ENCODE measurements around the gene BACE1. TPM values are rescaled to one million over a fixed set of nuclear protein-coding genes. Genes with fewer than 3 reads are reported as not detected.

The BACE1 gene
- 8.5 to 10.3 TPM (median 10.1 TPM) in 5 replicates for total RNA-seq (2022; extraction: Qiagen RNA extraction)

DNA sequence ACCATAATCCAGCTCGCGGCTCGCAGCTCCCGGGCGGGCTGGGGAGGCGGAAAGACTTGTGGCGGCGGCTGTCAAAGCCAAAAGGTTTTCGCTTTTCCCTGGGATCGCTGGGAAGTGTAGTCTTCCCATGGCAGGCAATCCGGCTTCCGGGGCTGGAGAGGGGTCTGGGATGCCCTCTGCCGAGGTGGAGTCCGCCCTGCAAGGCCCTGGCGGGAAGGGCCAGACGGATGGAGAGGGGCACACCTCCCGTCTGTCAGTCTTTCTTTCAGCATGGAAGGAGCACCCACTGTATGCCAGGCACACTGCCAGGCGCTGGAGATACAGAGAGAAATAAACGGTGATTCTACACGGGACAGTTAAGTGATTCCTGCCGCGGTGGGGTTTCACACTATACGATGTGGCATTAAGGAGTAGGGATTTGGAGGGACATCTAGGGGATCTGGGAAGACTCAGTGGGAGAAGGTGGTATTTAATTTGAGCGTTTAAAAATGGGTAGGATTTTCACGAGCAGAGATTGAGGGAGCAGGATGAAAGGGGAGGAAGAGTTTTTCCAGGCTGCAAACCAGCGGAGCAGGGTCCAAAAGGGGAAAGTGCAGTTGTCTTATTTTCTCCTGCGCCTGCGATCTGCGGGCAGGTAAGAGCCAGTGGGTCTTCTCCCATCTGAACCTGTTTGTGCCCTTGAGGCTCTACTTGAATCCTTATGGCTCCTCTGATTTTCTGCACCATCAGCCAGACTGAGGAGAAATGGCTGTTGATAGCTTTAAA is at the start of gene BACE1:
Gene BACE1, minus strand, starts transcription at position 60 of the 765 bp plus-strand sequence. CDS start 461 bp downstream, outside the sequence.

GRCh38 chr11:117327567-117328374 is 11.7 kb upstream of the BACE1 start, which contains the start of gene CEP164:
CEP164 (plus strand) TSS chr11:117327854; CDS start chr11:117338587, 10,733 bp downstream.

DNA sequence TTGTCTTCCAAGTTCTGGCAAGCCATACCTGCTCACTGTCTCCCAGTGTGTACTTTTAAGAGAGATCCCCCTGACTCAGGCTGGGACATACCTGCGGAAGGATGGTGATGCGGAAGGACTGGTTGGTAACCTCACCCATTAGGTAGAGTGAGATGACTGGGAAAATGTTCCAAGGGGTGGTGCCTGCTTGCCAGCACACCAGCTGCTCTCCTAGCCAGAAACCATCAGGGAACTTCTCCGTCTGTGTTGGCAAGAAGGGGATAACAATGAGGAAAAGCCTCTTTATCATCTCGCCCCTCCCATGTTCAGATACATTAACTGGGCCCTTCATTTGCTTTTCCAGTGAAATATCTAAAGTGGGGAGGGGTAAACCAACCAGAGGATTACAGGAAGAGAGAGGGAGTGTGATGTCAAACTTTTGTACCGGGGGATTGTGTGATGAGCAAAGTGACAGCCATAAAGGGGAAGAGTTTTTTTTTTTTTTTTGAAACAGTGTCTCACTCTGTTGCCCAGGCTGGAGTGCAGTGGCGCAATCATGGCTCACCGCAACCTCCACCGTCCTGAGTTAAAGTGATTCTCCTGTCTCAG is 25.2 kb downstream of the BACE1 start, which contains the start of gene BACE1-AS:
Gene BACE1-AS, plus strand, starts transcription at position 538 of the 588 bp plus-strand sequence.

Other genes starting within 250 kb of the BACE1 start
- 6.6 to 9.6 TPM (median 7.8 TPM) in 5 replicates for gene SIK3, start 217.8 kb downstream of the BACE1 start, total RNA-seq (2022; extraction: Qiagen RNA extraction)
- 31.4 to 40.5 TPM (median 38.3 TPM) in 5 replicates for gene PAFAH1B2, start 172.0 kb downstream of the BACE1 start, total RNA-seq (2022; extraction: Qiagen RNA extraction)
- gene SIDT2, start 137.5 kb downstream of the BACE1 start, total RNA-seq (2022; extraction: Qiagen RNA extraction), result 3.9 to 7.2 TPM (median 5.1 TPM) in 5 replicates
- gene TAGLN, start 116.9 kb downstream of the BACE1 start, total RNA-seq (2022; extraction: Qiagen RNA extraction), result 60.2 to 140 TPM (median 109 TPM) in 5 replicates
- gene PCSK7, start 84.2 kb downstream of the BACE1 start, total RNA-seq (2022; extraction: Qiagen RNA extraction), result 15.0 to 19.9 TPM (median 16.3 TPM) in 5 replicates
- 9.6 to 12.6 TPM (median 12.0 TPM) in 5 replicates for gene RNF214, start 83.6 kb downstream of the BACE1 start, total RNA-seq (2022; extraction: Qiagen RNA extraction)
- 1.3 to 2.7 TPM (median 2.1 TPM) in 5 replicates for gene BACE1-AS, start 24.9 kb downstream of the BACE1 start, total RNA-seq (2022; extraction: Qiagen RNA extraction)
- 15.5 to 18.6 TPM (median 16.3 TPM) in 5 replicates for gene CEP164, start 11.6 kb upstream of the BACE1 start, total RNA-seq (2022; extraction: Qiagen RNA extraction)